OCI-LY7 (cell line): ENCODE measurements around the gene TOP1. TPM values are rescaled to one million over a fixed set of nuclear protein-coding genes. Genes with fewer than 3 reads are reported as not detected.

Source experiments
- BruUV-seq: library from RNA; stranded (reverse); fragments of 400-500 nt; replicated peaks from 2 replicates; lab custom pipeline; 2021; lab: Mats Ljungman, UMichigan
- CTCF ChIA-PET: fragments of 300-600 bp; sonication (Branson Sonifier 250); formaldehyde crosslinking; loops from one replicate; lab custom pipeline; 2022; ENCODE audit warnings: antibody characterized with exemption; ENCODE audit not compliant: unreplicated experiment; lab: Charles Lee
- POLR2A ChIA-PET: fragments of 300-600 bp; sonication (Branson Sonifier 250); formaldehyde crosslinking; loops from one replicate; lab custom pipeline; 2022; ENCODE audit warnings: antibody characterized with exemption; lab: Charles Lee
- DNase-seq: peaks from one replicate; pipeline ENCODE4 v3.0.0-alpha.2; 2015; ENCODE audit warnings: low spot score
- H2AFZ ChIP-seq: fragments of 200-600 bp; sonication (generic), shearing (Covaris generic); 2 replicates; pipeline ENCODE4 v1.6.1; 2014; ENCODE audit warnings: mild to moderate bottlenecking, antibody characterized with exemption, low read length, moderate library complexity
- H3K27ac ChIP-seq: fragments of 200-600 bp; sonication (generic); 2 replicates; pipeline ENCODE4 v1.5.1; 2014; ENCODE audit warnings: mixed run types, low read depth, mild to moderate bottlenecking, moderate library complexity, low read length, inconsistent platforms; ENCODE audit not compliant: poor library complexity, severe bottlenecking
- H3K36me3 ChIP-seq: fragments of 200-600 bp; sonication (generic); 2 replicates; pipeline ENCODE4 v1.6.1; 2014; ENCODE audit warnings: mild to moderate bottlenecking, antibody characterized with exemption, low read length, moderate library complexity, mixed read lengths; ENCODE audit not compliant: insufficient read depth
- H3K4me1 ChIP-seq: fragments of 200-600 bp; sonication (generic); 2 replicates; pipeline ENCODE4 v1.5.1; 2014; ENCODE audit warnings: mild to moderate bottlenecking, low read length; ENCODE audit not compliant: insufficient read depth, poor library complexity, severe bottlenecking
- H3K4me2 ChIP-seq: fragments of 200-600 bp; sonication (generic); 2 replicates; pipeline ENCODE4 v1.6.1; 2014; ENCODE audit warnings: mild to moderate bottlenecking, low read length
- H3K4me3 ChIP-seq: fragments of 200-600 bp; sonication (generic); 2 replicates; pipeline ENCODE4 v1.5.1; 2014; ENCODE audit warnings: mild to moderate bottlenecking, low read depth, low read length; ENCODE audit not compliant: poor library complexity, severe bottlenecking
- H3K79me2 ChIP-seq: fragments of 200-600 bp; sonication (generic); 2 replicates; pipeline ENCODE4 v1.6.1; 2016; ENCODE audit warnings: low read depth, mild to moderate bottlenecking, low read length, moderate library complexity, mixed read lengths; ENCODE audit not compliant: insufficient read depth
- H3K9me2 ChIP-seq: fragments of 200-600 bp; sonication (generic); 2 replicates; pipeline ENCODE4 v1.6.1; 2016; ENCODE audit warnings: mild to moderate bottlenecking, low read length, mixed read lengths; ENCODE audit not compliant: insufficient read depth
- H3K9me3 ChIP-seq: fragments of 200-600 bp; sonication (generic); 2 replicates; pipeline ENCODE4 v1.6.1; 2014; ENCODE audit warnings: mild to moderate bottlenecking, mixed run types, low read length, mixed read lengths
- H4K20me1 ChIP-seq: fragments of 200-600 bp; sonication (generic); 2 replicates; pipeline ENCODE4 v1.6.1; 2014; ENCODE audit warnings: mild to moderate bottlenecking, antibody characterized with exemption, low read length, moderate library complexity, mixed read lengths; ENCODE audit not compliant: insufficient read depth
- CTCF ChIP-seq: fragments of 200-600 bp; sonication (generic); conservative IDR thresholded peaks from 2 replicates; pipeline ENCODE4 v1.5.1; 2014; ENCODE audit warnings: mild to moderate bottlenecking, antibody characterized with exemption, low read length, moderate library complexity, mixed read lengths
- EZH2phosphoT487 ChIP-seq: fragments of 200-600 bp; sonication (generic); IDR thresholded peaks from 2 replicates; pipeline ENCODE4 v1.6.1; 2018; ENCODE audit warnings: low read depth, borderline replicate concordance, mild to moderate bottlenecking, mixed run types, antibody characterized with exemption, low read length, moderate library complexity, mixed read lengths
- intact Hi-C: fragments of 100-400 bp; cut with micrococcal nuclease; formaldehyde crosslinking; loops from one replicate; pipeline ENCODE4 v1.10.0; 2022; ENCODE audit not compliant: unreplicated experiment
- total RNA-seq, 2 experiments: library from RNA; depleted of rRNA in 1 of 2; stranded (reverse); fragments of >200 nt in 1 of 2; shearing (Covaris generic) in 1 of 2; gene quantifications; 2 replicates each; pipeline ENCODE4 v1.2.3, GENCODE V29; 2014 to 2022

The TOP1 gene
- total RNA-seq, 2 experiments from 2014 or later, result 44.6 to 200 TPM

- H3K4me3 ChIP-seq, result no peak overlapping the region
- no TSS peak for BruUV-seq
- no peak overlapping the region for H3K4me2 ChIP-seq
- intact Hi-C loops, result loop anchor here (2.0 kb wide), 1 partner anchor 205 kb away; no protein-coding TSS in a partner anchor
- peaks cover 92% of the 10 kb centered on the region for H3K36me3 ChIP-seq
- no peaks in the 10 kb centered on the region for H3K79me2 ChIP-seq
- H3K27ac ChIP-seq, result no peak overlapping the region
- no peaks in the 10 kb centered on the region for H3K4me1 ChIP-seq
- CTCF ChIA-PET, result interaction anchor here (1.4 kb wide), 1 partner anchor 169 kb away, joined by 3 read pairs; the partner anchor contains the start of gene LPIN3
- DNase-seq, result no peak
- POLR2A ChIA-PET, result interaction anchor here (0.6 kb wide), 2 partner anchors 189 to 379 kb away, joined by 3 read pairs; no protein-coding TSS in a partner anchor
- no peaks in the 10 kb centered on the region for H3K9me3 ChIP-seq
- H4K20me1 ChIP-seq, result no peaks in the 10 kb centered on the region
- no peaks in the 10 kb centered on the region for H3K9me2 ChIP-seq
- TF ChIP-seq CTCF (no peak), EZH2phosphoT487 (no peak)
- H2AFZ ChIP-seq, result no peak overlapping the region
Observed at GRCh38 chr20:41171736-41172295, 143.2 kb downstream of the TOP1 start.

- Histone ChIP-seq H3K36me3 (peaks cover 92% of the 10 kb centered on the region), H3K4me1 (no peaks in the 10 kb centered on the region), H3K79me2 (no peaks in the 10 kb centered on the region), H3K9me2 (no peaks in the 10 kb centered on the region), H3K27ac (no peak overlapping the region), H4K20me1 (no peaks in the 10 kb centered on the region), H3K4me2 (no peak overlapping the region), H3K9me3 (no peaks in the 10 kb centered on the region), H3K4me3 (no peak overlapping the region), H2AFZ (no peak overlapping the region)
- DNase-seq, result no peak
- TF ChIP-seq EZH2phosphoT487 (no peak), CTCF (no peak)
- intact Hi-C loops, result loop anchor here (1.0 to 2.0 kb wide), 3 partner anchors 36 to 206 kb away; partner anchors contain the start of gene LPIN3
- POLR2A ChIA-PET, result interaction anchor here (0.6 to 0.8 kb wide), 2 partner anchors 14 to 380 kb away, joined by 3 read pairs; no protein-coding TSS in a partner anchor
- CTCF ChIA-PET, result interaction anchor here (0.6 to 1.4 kb wide), 2 partner anchors 150 to 168 kb away, joined by 3 to 4 read pairs; partner anchors contain the start of gene LPIN3
- BruUV-seq, result no TSS peak
Observed at GRCh38 chr20:41172296-41173140, 143.9 kb downstream of the TOP1 start.
